Fibroblast of villous mesenchyme (primary cell): ENCODE results near the gene MPRIP. TPM values are rescaled to one million over a fixed set of nuclear protein-coding genes. Genes with fewer than 3 reads are reported as not detected.
"Not testable (repeated sequence)": the region's sequence is repeated elsewhere in the genome, so short reads cannot be mapped to it uniquely, and the experiment has no call there.

Source experiments
- DNase-seq: peaks from one replicate; pipeline ENCODE4 v3.0.0-alpha.2; 2010; ENCODE audit warnings: low read depth
- H3K4me3 ChIP-seq: 2 replicates; pipeline ENCODE4 v1.5.1; 2011; ENCODE audit warnings: low read depth, mild to moderate bottlenecking, low read length
- total RNA-seq: library from RNA; depleted of rRNA; stranded (reverse); fragments of >200 nt; gene quantifications from 2 replicates; pipeline ENCODE4 v1.2.3, GENCODE V29; 2012
- TF ChIP-seq, protein P1 (sequence below): IDR thresholded peaks from 2 replicates; pipeline ENCODE4 v1.5.1; 2012; ENCODE audit warnings: low read depth, mild to moderate bottlenecking, low read length; ENCODE audit not compliant: insufficient read depth

The MPRIP gene
- total RNA-seq, 1 donor, result 178 TPM

DNA sequence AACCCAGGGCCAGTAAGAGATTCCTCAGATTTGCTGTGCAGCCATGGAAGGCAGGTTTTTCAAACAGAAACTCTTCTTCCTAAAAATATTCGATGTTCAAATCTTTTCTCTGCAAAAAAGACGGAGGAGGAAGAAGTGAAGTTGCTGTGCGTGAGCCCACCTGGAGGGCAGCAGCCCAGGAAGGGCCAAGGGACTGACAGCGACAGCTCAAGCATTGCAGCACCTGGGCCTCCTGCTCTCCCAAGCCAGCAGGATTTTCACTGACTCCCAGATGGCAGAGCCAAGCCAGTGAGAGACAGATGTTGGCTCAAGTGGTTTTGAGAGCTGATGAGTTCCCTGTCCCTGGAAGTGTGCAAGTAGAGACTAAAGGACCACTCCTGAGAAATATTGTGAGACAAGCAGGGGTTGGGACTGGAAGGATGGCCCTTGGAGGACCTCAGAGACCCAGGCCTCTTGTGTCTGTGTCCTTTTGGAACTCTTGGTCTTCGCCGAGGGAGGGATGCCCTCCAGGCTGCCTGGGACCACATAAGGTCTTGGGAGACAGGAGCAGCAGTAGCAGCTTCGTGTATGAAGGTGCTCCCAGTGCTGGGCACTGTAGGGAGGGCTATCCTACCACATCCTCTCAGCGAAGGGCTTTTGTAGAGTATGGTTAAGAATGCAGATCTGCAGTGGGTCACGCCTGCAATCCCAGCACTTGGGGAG is 41.0 kb upstream of the MPRIP start:
- TF ChIP-seq, protein P1, sequence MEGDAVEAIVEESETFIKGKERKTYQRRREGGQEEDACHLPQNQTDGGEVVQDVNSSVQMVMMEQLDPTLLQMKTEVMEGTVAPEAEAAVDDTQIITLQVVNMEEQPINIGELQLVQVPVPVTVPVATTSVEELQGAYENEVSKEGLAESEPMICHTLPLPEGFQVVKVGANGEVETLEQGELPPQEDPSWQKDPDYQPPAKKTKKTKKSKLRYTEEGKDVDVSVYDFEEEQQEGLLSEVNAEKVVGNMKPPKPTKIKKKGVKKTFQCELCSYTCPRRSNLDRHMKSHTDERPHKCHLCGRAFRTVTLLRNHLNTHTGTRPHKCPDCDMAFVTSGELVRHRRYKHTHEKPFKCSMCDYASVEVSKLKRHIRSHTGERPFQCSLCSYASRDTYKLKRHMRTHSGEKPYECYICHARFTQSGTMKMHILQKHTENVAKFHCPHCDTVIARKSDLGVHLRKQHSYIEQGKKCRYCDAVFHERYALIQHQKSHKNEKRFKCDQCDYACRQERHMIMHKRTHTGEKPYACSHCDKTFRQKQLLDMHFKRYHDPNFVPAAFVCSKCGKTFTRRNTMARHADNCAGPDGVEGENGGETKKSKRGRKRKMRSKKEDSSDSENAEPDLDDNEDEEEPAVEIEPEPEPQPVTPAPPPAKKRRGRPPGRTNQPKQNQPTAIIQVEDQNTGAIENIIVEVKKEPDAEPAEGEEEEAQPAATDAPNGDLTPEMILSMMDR, result no peak
- no peak for DNase-seq

DNA sequence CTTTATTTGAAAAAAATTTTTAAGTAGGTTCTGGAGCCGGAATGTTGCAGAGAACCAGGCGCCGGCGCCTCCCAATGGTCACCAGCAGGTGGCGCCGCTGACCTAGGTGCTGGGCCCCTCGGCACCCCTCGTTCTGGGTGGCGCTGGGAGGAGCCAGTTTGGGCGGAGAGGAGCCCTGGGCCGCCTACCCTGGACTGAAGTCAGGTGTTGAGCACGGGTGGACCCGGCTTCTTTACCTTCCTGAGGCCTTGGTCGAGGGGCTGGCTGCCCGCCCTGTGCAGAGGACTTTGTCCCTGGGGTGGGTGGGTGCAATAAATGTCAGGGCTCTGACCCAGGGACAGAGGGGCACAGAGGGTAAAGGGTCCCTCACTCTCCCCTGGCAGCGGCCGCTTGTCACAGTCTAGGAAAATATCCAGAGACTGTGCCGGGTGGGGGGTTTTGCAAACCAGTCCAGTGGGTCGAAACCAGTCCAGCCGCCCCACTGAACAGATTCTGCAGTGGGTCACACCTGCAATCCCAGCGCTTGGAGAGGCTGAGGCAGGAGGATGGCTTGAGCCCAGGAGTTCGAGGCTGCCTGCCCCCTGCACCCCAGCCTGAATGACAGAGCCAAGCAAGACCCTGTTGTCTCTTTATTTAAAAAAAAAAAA is 40.3 kb upstream of the MPRIP start:
- no peak overlapping the region for H3K4me3 ChIP-seq
- peak; percentile 64 for DNase-seq
- TF ChIP-seq, protein P1, result peak; percentile 96

More for the DNA sequence above, 41.0 kb upstream of the MPRIP start:
- H3K4me3 ChIP-seq, result no peak overlapping the region

DNA sequence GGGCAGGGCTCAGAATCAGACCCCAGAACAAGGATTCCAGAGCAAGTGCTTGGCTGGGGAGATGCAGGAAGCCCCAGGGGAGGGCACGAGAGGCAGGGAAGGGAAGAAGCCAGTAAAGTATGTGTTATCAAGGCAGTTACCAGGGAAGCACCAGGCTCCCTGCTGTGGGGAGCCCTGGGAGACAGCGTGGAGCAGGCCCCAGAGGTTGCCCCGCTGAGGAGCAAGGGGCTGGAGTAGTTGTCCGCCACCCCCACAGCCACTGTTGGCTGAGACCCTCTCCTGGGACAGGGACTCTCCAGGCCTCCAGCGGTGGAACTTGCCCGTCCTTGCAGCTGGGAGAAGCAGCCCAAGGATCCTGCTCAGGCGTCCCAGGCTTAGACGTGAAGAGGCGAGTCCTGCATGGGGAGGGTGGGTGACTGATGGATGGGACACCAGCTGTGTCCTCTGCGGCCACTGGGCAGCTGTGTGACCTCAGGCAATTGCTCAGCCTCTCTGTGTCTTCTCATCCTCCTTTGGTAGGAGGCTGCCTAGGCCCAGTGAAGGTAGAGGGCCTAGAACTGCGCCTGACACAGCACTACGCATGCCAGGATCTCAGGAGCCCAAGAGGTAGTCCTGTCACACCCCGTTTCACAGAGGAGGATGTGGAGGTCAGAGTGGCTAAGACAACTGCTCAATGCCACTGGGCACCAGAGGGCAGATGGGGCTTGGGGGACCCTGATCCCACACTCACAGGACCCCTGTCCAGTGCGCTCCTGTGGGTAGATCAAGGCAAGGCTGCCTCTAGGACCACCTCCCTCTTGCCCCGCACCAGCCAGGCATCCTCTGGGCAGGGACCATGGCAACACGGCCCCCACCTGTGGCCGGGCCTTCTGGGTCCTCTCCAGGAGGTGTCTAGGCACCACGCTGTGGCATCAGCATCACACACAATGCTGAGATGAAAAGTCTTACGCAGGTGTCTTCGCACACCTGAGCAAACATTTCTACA is 39.2 kb upstream of the MPRIP start:
- not testable (repeated sequence) for DNase-seq

DNA sequence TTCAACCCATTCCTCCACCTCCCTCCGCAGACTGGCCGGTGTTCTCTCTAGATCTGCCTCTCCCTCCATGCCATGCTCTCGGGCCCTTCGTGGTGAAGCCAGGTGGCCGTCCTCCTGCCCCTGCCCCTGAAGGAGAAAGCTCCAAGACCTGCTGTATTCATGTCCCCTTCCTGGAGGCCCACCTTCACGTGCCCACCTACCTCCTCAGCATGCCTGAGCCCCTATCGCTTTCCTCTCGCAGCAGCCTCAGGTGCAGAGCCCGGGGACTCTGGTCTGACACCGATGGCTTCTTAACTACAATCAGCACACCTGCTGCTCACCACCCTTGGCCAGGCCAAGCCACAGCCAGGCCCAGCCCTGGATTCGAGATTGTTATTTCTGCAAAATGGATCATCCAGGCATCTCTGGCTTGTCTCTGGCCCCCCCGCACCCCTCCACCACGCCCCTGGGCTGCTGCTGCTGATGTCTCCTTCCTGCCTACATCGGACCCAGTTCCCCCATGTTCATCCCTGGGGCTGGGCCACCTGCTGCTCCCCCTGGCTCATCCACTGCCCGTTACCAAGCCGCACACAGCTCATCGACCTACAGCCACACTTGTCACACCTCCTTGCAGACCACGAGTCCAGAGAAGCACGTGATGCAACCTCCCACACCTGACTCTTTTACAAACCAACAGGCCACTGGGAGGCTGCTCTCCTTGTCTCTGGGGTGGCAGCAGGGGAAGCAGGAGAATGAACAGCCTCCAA is 37.8 kb upstream of the MPRIP start:
- TF ChIP-seq, protein P1, result no peak
- H3K4me3 ChIP-seq, result no peak overlapping the region
- DNase-seq, result no peak

More for the DNA sequence above, 39.2 kb upstream of the MPRIP start:
- H3K4me3 ChIP-seq, result not testable (repeated sequence)

DNA sequence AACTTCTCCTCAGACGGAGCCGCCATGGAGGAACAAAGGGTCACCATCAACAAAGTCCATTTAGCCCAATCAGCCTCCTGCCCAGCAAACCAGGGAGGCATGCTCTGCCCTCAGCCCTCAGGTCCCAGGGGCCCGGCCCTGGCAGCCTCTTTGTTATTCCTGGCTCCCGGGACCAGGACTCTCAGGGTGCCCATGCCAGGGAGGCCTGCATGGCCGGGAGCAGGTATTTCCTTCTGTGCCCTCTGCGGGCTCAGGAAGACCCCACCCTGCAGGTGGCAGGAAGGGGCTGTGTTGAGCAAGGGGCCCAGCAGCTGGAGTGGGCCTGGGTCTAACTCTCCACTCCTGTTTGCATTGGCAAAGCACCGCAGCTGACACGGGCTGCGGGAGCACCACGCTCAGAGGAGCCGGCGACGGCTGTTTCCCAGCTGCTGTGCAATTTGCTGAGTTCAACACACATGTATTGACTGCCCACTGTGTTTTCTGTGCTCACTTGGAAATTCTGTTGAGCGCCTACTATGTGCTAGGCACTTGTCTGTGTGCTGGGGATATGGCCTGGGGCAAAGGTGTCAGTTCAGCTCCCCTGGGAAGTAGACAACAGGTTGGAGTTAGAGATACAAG is 37.2 kb upstream of the MPRIP start:
- not testable (repeated sequence) for DNase-seq, H3K4me3 ChIP-seq

DNA sequence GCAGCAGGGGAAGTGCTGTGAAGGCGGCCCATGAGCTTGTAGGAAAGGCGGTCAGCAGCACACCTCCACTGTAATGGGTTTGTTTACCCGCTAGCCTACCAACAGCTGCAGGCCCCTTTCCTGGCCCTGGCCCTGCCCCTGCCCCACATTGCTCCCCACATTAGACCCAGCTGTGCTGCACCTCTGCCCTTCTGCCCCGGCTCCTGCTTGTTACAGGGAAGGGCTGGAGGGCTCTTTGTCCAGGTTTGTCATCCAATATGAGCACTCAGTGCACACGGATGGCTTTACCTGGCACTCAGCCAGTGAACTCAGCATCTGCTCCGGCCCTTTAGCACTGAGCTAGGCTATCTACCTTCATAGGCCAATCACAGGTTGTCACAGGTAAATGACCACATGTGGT is 34.4 kb upstream of the MPRIP start:
- H3K4me3 ChIP-seq, DNase-seq: not testable (repeated sequence)

DNA sequence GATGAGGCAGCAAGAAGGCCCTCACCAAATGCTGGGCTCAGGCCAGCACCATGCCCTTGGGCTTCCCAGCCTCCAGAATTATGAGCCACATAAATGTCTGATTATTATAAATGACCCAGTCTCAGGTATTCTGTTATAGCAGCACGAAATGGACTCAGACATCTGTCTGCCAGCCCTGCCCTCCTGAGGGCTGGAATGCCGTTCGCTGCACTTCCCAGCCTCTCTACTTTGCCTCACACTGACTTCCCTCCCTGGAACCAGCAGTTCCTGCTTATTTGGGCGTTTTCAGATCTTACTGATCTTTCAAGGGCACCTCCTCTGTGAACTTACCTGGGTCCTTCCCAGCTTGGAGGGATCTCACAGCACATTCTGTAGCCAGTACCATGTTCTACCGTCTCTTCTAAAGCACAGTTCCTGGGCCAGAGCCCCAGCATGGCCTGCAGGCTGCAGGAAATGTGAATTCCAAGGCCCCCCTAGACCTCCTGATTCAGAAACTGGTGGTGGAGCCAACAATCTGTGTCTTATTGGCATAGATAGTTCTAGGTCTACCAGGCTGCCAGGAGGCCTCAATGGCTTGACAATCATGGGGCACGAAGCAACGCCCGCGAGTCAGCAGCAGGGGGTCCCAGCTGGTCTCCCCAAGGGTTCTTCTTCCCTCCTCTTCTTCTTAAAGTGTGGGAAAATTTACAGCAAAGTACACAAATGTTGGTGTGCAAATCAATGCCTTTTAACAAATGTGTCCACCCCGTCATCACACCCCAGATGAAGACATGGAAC is 33.4 kb upstream of the MPRIP start:
- not testable (repeated sequence) for DNase-seq, H3K4me3 ChIP-seq

DNA sequence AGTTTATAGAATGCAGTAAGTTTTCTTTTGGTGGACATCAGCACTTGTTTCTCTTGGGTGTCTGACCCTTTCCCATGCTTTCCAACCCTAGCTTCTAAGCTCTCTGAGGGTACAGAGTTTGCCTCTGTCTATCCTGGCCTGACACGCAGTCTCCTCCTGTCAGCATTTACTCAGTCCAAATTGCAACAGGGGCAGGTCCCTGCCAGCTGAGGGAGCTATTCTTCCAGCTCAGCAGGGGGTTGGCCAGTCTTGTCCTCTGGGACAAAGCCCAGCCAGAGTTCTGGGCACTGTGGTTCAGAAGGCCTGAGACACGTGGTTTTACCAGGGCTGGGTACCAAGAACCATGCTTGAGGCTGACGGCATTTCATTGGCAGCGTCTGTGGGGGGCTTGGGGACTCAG is 32.3 kb upstream of the MPRIP start:
- peak; percentile 21 for DNase-seq
- H3K4me3 ChIP-seq, result not testable (repeated sequence)

DNA sequence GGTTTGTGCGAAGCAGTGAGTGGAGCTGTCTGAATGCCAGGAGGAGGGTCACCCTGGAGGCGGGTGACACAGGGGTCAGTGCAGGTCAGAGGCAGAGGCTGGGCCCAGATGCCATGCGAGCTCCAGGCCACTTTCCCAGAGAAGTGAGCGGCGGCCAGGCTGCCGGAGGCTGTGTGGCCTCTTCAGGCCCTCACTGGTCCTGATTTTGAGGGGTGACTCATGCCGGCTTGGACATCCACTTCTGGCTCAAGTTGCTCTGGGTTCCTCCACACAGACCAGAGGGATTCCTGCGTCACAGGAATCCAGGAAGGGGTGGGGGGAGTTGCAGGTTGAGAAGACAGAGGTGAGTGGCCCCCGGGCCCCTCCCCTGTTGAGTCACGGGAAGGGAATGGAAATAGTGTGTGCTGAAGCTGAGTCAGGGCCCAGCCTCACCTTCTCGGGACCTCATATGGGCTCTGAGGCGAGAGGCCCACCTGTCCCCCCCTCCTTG is 31.7 kb upstream of the MPRIP start:
- not testable (repeated sequence) for DNase-seq, H3K4me3 ChIP-seq

DNA sequence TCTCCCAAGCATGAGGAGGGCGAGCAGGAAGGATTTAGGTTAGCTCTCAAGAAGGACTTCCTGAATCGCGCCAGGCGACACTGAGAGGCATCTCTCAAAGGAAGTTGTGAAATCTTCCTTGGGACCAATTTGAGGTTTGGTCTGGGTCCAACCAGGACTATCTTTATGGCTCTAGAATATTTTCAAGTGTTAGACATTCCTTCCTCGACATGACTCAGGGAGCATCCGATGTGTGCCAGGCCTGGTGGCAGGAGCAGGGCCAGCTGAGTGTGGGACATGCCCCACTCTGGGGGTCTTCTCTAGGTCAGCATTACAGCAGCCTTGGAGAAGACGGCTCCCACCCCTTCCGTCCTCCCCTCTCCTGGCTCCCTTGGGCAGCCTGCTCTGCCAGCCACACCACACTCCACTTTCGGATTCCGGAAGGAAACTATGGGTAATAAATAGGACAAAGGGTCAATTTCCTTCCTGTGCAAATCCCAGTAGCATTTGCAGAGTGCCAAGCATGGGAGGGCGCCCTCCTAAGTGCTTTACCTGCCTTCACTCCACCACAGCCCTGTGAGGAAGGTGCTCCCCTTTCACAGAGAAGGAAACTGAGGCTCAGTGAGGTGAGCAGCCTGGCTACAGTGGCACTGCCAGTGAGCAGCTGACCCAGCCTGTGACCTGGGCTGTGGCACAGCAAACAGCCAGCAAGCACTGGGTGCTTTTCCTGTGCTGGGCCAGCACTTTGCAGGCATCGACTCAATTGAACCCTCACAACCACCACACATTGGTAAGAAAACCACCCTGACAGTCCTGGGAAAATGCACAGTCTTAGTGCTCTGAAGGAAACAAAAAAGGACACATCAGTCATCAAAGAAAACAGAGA is 31.0 kb upstream of the MPRIP start:
- not testable (repeated sequence) for H3K4me3 ChIP-seq
- DNase-seq, result peak; percentile 96

DNA sequence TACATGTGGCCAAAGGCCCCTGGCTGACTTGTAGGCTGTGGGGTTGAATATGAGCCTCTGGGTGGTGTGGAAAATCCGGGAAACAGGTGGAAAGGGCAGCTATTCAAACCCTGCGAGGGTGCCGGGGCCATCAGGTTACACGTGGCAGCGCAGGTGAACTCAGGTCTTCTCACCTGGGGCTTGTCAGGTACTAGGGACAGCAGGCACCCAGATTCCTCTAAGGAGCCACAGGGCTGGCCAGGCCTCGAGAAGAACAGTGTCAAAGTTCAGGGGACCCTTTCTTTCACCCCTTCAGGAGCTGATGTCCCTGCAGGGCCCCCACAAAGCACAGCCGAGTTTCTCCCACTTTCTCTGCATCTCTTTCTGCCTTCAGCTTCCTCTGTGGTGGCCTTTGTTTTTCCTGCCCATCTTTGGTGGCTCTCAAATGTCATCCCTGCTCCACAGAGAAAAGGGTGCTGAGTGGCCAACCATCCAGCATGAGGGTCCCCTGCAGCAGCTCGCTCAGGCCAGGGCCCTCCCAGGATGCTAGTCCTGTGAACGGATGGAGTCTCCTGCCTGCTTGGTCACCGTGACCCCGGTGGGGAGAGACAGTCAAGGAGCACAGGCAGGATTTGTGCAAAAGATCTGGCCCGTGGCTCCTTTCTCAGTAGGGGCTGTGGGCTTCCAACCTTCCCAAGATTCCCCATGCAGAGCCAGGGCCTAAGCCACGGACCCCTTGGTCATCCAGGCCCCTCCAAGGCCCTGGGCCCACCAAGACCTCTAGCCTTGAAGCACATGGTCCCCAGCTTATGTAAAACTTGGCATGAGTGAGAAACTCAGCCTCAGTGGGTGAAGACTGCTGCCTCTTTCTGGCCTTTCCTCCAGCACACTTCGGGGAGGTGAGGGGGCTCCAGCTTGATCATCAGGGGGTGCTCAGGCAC is 28.2 kb upstream of the MPRIP start:
- not testable (repeated sequence) for H3K4me3 ChIP-seq, DNase-seq
